ENCODE data around the gene ECEL1. TPM values are rescaled to one million over a fixed set of nuclear protein-coding genes. Genes with fewer than 3 reads are reported as not detected.
A peak's percentile ranks its signal among the peaks of the same experiment; 100 is the strongest.
"Not testable (repeated sequence)": the region's sequence is repeated elsewhere in the genome, so short reads cannot be mapped to it uniquely, and the experiment has no call there.

The ECEL1 gene
- total and polyA plus RNA-seq, 8 donors, result 0.30 to 1.1 (median 0.76) TPM; not detected in 2

- no peak for FAIRE-seq
Measured at GRCh38 chr2:232434563-232435374, 52.9 kb downstream of the ECEL1 start.

DNA sequence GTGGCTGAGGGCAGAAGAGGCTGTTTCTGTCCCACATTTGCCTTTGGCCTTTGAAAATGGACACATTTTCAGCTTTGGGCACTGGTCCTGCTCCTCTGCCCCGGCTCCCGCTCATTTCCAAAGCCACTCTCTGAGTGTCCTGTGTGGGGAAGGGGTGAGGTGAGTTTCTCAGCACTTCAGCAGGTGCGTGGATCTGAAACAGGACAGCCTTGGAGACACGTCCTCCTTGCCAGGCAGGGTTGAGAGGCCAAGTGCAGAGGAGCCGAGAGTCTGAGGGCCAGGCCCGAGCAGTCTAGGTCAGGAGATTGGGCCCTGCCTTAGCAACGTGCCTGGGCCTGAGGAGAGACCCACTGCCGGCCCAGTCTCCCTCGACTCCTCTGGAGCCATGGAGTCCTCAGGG, 53.5 kb downstream of the ECEL1 start:
- intact Hi-C loops (cut with DNase I), result loop anchor here in 2 of 3 donors (10.0 kb wide), 2 partner anchors 99 to 529 kb away; no protein-coding TSS in a partner anchor
- H3K4me3 ChIP-seq, result no peak overlapping the region
- DNase-seq (no peak), FAIRE-seq (no peak), ATAC-seq (no peak)
- H3K36me3 ChIP-seq, result no peaks in the 10 kb centered on the region
- no peak overlapping the region for H3K27ac ChIP-seq
- TF ChIP-seq, protein P1, sequence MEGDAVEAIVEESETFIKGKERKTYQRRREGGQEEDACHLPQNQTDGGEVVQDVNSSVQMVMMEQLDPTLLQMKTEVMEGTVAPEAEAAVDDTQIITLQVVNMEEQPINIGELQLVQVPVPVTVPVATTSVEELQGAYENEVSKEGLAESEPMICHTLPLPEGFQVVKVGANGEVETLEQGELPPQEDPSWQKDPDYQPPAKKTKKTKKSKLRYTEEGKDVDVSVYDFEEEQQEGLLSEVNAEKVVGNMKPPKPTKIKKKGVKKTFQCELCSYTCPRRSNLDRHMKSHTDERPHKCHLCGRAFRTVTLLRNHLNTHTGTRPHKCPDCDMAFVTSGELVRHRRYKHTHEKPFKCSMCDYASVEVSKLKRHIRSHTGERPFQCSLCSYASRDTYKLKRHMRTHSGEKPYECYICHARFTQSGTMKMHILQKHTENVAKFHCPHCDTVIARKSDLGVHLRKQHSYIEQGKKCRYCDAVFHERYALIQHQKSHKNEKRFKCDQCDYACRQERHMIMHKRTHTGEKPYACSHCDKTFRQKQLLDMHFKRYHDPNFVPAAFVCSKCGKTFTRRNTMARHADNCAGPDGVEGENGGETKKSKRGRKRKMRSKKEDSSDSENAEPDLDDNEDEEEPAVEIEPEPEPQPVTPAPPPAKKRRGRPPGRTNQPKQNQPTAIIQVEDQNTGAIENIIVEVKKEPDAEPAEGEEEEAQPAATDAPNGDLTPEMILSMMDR (IDR thresholded peaks at IDR 0.05), result no peak
- 79 to 82% methylated on average over 9 of the region's 9 CpGs for WGBS, 2 donors
- no peaks in the 10 kb centered on the region for H3K4me1 ChIP-seq
- peaks cover 0 to under 1% (median 0%) of the 10 kb centered on the region in 4 donors for H3K27me3 ChIP-seq
- H3K9me3 ChIP-seq, result no peaks in the 10 kb centered on the region

More at GRCh38 chr2:232434563-232435374, 52.9 kb downstream of the ECEL1 start:
- intact Hi-C loops (cut with DNase I), result loop anchor here in 2 of 3 donors (5.0 to 10.0 kb wide), 3 partner anchors 100 to 530 kb away; no protein-coding TSS in a partner anchor
- H3K27me3 ChIP-seq, result no peaks in the 10 kb centered on the region
- 84 to 92% methylated on average over 11 to 12 of the region's 12 CpGs for WGBS, 2 donors
- H3K4me1 ChIP-seq, result no peaks in the 10 kb centered on the region
- H3K36me3 ChIP-seq, result no peaks in the 10 kb centered on the region
- DNase-seq (peak in 1 of 6 donors; percentile 50), ATAC-seq (no peak)
- TF ChIP-seq, protein P1 (IDR thresholded peaks at IDR 0.05), result no peak
- H3K4me3 ChIP-seq, result no peak overlapping the region
- H3K27ac ChIP-seq, result no peak overlapping the region
- no peaks in the 10 kb centered on the region for H3K9me3 ChIP-seq

- H3K27me3 ChIP-seq, DNase-seq, H3K27ac ChIP-seq, H3K9me3 ChIP-seq, H3K4me1 ChIP-seq, H3K4me3 ChIP-seq, H3K36me3 ChIP-seq, FAIRE-seq, ATAC-seq: not testable (repeated sequence)
- intact Hi-C loops (cut with DNase I), result loop anchor here in 2 of 3 donors (10.0 kb wide), 2 partner anchors 99 to 529 kb away; no protein-coding TSS in a partner anchor
- WGBS, 2 donors, result 87 to 90% methylated on average over 9 of the region's 9 CpGs
Measured at GRCh38 chr2:232433622-232434021, 54.0 kb downstream of the ECEL1 start.

- DNase-seq, result peak in 1 of 6 donors; percentile 54
- Histone ChIP-seq H3K27ac (no peak overlapping the region), H3K4me1 (no peaks in the 10 kb centered on the region), H3K4me3 (no peak overlapping the region), H3K36me3 (no peaks in the 10 kb centered on the region), H3K9me3 (no peaks in the 10 kb centered on the region), H3K27me3 (peaks cover 0 to 4% (median 0%) of the 10 kb centered on the region in 4 donors)
- intact Hi-C loops (cut with DNase I), result loop anchor here in 2 of 3 donors (10.0 kb wide), 2 partner anchors 98 to 528 kb away; no protein-coding TSS in a partner anchor
- TF ChIP-seq, protein P1 (IDR thresholded peaks at IDR 0.05), result no peak
- no peak for FAIRE-seq
- 70 to 75% methylated on average over 16 of the region's 16 CpGs for WGBS, 2 donors
- ATAC-seq, result no peak
Measured at GRCh38 chr2:232432598-232433184, 54.9 kb downstream of the ECEL1 start.

Measured in pancreas (tissue), 10 donors.